ENCODE results near the gene PDGFC. TPM values are rescaled to one million over a fixed set of nuclear protein-coding genes. Genes with fewer than 3 reads are reported as not detected.

PDGFC gene
- polyA plus RNA-seq, 1 donor from 2014 or later: 3.8 TPM

DNA sequence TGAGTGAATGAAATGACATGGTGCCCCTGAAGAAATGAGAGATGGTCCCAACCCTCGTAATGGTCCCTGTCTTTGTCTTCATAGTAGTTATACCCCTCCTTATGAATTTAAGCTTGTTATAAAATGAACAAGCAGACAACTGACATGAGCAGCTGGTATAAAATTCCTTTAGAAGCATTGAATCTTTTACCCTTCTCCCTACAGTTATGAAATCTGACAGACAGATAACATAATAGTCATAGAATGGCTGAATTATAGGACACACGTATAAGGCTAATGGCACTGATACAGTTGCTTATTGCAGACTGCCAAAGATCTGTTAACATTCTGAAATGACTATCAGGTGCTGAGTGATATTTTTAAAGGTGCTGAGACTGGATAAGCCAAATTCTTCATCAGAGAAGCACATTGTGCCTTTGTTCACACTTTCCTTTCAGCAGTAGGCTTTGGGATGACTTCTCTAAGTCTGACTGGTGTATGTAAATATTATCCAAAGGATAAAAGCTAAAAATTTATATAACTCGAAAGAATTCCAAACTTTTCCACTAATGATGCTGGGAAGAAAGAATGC is 47.4 kb upstream of the PDGFC start:
- Histone ChIP-seq H3K4me3 (ENCODE audit: low read length) (no peak overlapping the region), H3K9me3 (ENCODE audit: low read length) (no peaks in the 10 kb centered on the region), H3K9ac (ENCODE audit: low read length) (peak overlapping the region; percentile 2), H3K36me3 (ENCODE audit: insufficient read depth, low read length) (no peaks in the 10 kb centered on the region), H3K27ac (ENCODE audit: low read length) (peak overlapping the region; percentile 61), H3K9me2 (ENCODE audit: insufficient read depth, low read length) (no peaks in the 10 kb centered on the region), H3K79me2 (replicated peaks; ENCODE audit: insufficient read depth, low read length) (no peaks in the 10 kb centered on the region), H4K20me1 (ENCODE audit: insufficient read depth) (no peaks in the 10 kb centered on the region), H3F3A (ENCODE audit: insufficient read depth, low read length, poor library complexity, severe bottlenecking) (no peaks in the 10 kb centered on the region), H3K27me3 (ENCODE audit: insufficient read depth, low read depth, low read length) (no peaks in the 10 kb centered on the region), H2AFZ (ENCODE audit: low read depth, low read length) (no peak overlapping the region), H3K4me2 (ENCODE audit: low read length) (peak overlapping the region; percentile 20)
- TF ChIP-seq POLR2AphosphoS5 (IDR thresholded peaks at IDR 0.05): peak; percentile 38
- no peak for TF ChIP-seq SMC3 (conservative IDR thresholded peaks at IDR 0.05; ENCODE audit: poor library complexity)
- TF ChIP-seq, protein P1, sequence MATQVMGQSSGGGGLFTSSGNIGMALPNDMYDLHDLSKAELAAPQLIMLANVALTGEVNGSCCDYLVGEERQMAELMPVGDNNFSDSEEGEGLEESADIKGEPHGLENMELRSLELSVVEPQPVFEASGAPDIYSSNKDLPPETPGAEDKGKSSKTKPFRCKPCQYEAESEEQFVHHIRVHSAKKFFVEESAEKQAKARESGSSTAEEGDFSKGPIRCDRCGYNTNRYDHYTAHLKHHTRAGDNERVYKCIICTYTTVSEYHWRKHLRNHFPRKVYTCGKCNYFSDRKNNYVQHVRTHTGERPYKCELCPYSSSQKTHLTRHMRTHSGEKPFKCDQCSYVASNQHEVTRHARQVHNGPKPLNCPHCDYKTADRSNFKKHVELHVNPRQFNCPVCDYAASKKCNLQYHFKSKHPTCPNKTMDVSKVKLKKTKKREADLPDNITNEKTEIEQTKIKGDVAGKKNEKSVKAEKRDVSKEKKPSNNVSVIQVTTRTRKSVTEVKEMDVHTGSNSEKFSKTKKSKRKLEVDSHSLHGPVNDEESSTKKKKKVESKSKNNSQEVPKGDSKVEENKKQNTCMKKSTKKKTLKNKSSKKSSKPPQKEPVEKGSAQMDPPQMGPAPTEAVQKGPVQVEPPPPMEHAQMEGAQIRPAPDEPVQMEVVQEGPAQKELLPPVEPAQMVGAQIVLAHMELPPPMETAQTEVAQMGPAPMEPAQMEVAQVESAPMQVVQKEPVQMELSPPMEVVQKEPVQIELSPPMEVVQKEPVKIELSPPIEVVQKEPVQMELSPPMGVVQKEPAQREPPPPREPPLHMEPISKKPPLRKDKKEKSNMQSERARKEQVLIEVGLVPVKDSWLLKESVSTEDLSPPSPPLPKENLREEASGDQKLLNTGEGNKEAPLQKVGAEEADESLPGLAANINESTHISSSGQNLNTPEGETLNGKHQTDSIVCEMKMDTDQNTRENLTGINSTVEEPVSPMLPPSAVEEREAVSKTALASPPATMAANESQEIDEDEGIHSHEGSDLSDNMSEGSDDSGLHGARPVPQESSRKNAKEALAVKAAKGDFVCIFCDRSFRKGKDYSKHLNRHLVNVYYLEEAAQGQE (IDR thresholded peaks at IDR 0.05; ENCODE audit: borderline replicate concordance): peak; percentile 29
- TF ChIP-seq EP300 (conservative IDR thresholded peaks at IDR 0.05; ENCODE audit: poor library complexity, severe bottlenecking): peak; percentile 63

DNA sequence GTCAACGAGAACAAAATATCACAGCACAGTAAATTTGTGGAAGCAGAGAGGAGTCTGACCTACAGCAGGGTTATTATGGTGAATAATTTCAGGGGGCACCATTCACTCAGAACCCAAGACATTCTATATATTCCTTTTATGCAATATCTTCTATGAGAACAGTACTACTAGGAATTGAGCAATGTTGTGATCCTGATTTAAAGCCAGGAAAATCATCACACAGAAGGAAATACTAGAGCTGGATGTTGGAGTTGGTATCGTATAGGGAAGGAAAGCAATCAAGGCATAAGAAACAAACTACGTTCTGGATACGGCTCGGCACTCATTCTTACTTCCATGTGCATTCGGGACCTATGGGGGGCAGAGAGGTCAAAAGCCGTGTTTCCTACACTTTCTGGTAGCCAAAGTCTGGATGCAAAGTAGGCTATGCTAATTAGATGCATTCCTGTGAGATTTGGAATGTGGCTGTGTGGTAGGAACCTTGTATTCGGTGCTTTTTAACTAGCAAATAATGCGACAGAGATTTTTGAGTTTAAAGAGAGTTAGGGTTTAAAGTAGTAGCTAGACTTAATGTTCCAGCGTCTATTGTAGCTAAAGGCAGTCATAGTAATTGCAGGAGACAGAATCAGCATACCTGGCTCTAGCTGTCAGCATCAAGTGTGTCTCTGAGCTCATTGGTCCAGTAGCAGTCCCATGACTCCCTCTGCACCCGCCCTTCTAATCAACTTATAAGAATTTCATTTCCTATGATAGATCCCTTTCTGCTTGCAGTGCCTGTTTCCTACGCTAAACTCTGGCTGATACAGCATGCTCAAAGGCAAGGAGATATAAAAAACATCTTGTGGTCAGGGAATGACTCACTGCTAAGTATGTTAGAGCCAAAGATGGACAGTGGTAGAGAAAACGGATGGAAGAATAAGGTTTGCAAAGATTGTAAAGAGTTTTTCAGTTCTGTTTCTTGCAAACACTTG is 43.3 kb upstream of the PDGFC start:
- Histone ChIP-seq H3K9ac (ENCODE audit: low read length) (no peak overlapping the region), H3K4me3 (ENCODE audit: low read length) (no peak overlapping the region), H4K20me1 (ENCODE audit: insufficient read depth) (no peaks in the 10 kb centered on the region), H3K79me2 (replicated peaks; ENCODE audit: insufficient read depth, low read length) (no peaks in the 10 kb centered on the region), H3F3A (ENCODE audit: insufficient read depth, low read length, poor library complexity, severe bottlenecking) (no peaks in the 10 kb centered on the region), H3K9me3 (ENCODE audit: low read length) (no peaks in the 10 kb centered on the region), H3K9me2 (ENCODE audit: insufficient read depth, low read length) (no peaks in the 10 kb centered on the region), H3K4me2 (ENCODE audit: low read length) (no peak overlapping the region), H2AFZ (ENCODE audit: low read depth, low read length) (no peak overlapping the region), H3K36me3 (ENCODE audit: insufficient read depth, low read length) (no peaks in the 10 kb centered on the region), H3K27ac (ENCODE audit: low read length) (no peak overlapping the region), H3K27me3 (ENCODE audit: insufficient read depth, low read depth, low read length) (no peaks in the 10 kb centered on the region)
- TF ChIP-seq RAD21 (conservative IDR thresholded peaks at IDR 0.05) (no peak), EP300 (conservative IDR thresholded peaks at IDR 0.05; ENCODE audit: poor library complexity, severe bottlenecking) (no peak), TAF1 (IDR thresholded peaks at IDR 0.05; ENCODE audit: low read depth) (no peak), MXI1 (conservative IDR thresholded peaks at IDR 0.05; ENCODE audit: poor library complexity, severe bottlenecking) (no peak), POLR2AphosphoS5 (IDR thresholded peaks at IDR 0.05) (no peak), EZH2 (IDR thresholded peaks at IDR 0.05; ENCODE audit: borderline replicate concordance, insufficient read depth, low read length, poor library complexity, severe bottlenecking) (no peak), SMC3 (conservative IDR thresholded peaks at IDR 0.05; ENCODE audit: poor library complexity) (no peak)
- TF ChIP-seq, protein P1 (IDR thresholded peaks at IDR 0.05; ENCODE audit: borderline replicate concordance): no peak
- TF ChIP-seq, protein P2, sequence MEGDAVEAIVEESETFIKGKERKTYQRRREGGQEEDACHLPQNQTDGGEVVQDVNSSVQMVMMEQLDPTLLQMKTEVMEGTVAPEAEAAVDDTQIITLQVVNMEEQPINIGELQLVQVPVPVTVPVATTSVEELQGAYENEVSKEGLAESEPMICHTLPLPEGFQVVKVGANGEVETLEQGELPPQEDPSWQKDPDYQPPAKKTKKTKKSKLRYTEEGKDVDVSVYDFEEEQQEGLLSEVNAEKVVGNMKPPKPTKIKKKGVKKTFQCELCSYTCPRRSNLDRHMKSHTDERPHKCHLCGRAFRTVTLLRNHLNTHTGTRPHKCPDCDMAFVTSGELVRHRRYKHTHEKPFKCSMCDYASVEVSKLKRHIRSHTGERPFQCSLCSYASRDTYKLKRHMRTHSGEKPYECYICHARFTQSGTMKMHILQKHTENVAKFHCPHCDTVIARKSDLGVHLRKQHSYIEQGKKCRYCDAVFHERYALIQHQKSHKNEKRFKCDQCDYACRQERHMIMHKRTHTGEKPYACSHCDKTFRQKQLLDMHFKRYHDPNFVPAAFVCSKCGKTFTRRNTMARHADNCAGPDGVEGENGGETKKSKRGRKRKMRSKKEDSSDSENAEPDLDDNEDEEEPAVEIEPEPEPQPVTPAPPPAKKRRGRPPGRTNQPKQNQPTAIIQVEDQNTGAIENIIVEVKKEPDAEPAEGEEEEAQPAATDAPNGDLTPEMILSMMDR (IDR thresholded peaks at IDR 0.05; ENCODE audit: poor library complexity, severe bottlenecking): no peak
